Heart right ventricle (tissue), 16 donors: ENCODE results near the gene ANKS4B. TPM values are rescaled to one million over a fixed set of nuclear protein-coding genes. Genes with fewer than 3 reads are reported as not detected.
"Not testable (repeated sequence)": the region's sequence is repeated elsewhere in the genome, so short reads cannot be mapped to it uniquely, and the experiment has no call there.

Experiments
- ATAC-seq, 8 donors: fragments of 200-7000 bp; cut with Tn5 transposase; one replicate each; pipeline ENCODE4 v1.9.1; 2020; ENCODE audit warnings: mild to moderate bottlenecking in 8 of 8, moderate library complexity in 8 of 8, moderate number of reproducible peaks in 1 of 8
- DNase-seq, 2 donors: peaks; one replicate each; pipeline ENCODE4 v3.0.0-alpha.2; 2020
- H3K27ac ChIP-seq, 10 donors: fragments of 200-600 bp; sonication (generic) in 2 of 10; one replicate each; pipeline versions ENCODE4 v1.5.0 to v1.8.0; 2020 to 2022; ENCODE audit warnings: mild to moderate bottlenecking in 3 of 10
- H3K27me3 ChIP-seq, 7 donors: fragments of 200-600 bp; one replicate each; pipeline ENCODE4 v1.8.0; 2021 to 2022; ENCODE audit warnings: mild to moderate bottlenecking in 2 of 7
- H3K36me3 ChIP-seq, 9 donors: fragments of 200-600 bp; sonication (generic) in 1 of 9; one replicate each; pipeline versions ENCODE4 v1.5.0 to v1.8.0; 2020 to 2022; ENCODE audit warnings: mild to moderate bottlenecking in 2 of 9
- H3K4me1 ChIP-seq, 9 donors: fragments of 200-600 bp; sonication (generic) in 1 of 9; one replicate each; pipeline versions ENCODE4 v1.5.0 to v1.8.0; 2020 to 2022; ENCODE audit warnings: mild to moderate bottlenecking in 4 of 9
- H3K4me3 ChIP-seq, 10 donors: fragments of 200-600 bp; sonication (generic) in 2 of 10; one replicate each; pipeline versions ENCODE4 v1.5.0 to v1.8.0; 2020 to 2022; ENCODE audit warnings: mild to moderate bottlenecking in 7 of 10, moderate library complexity in 2 of 10
- H3K9me3 ChIP-seq, 11 donors: fragments of 200-600 bp in 10 of 11; sonication (generic) in 2 of 11; one replicate each; pipeline versions ENCODE4 v1.5.0 to v1.8.0; 2013 to 2022; ENCODE audit warnings: mild to moderate bottlenecking in 2 of 11, control low read depth in 1 of 11, moderate library complexity in 1 of 11
- CTCF ChIP-seq, 9 donors: fragments of 200-600 bp; sonication (generic) in 2 of 9; IDR thresholded peaks; one replicate each; pipeline versions ENCODE4 v1.5.0 to v1.8.0; 2021 to 2022; ENCODE audit warnings: antibody characterized with exemption in 9 of 9, mild to moderate bottlenecking in 5 of 9, moderate library complexity in 1 of 9
- WGBS, 2 donors: extraction: QIAGEN DNeasy Blood & Tissue Kit; methylation state at CpG; one replicate each; pipeline ENCODE4 v1.1.7; 2013; ENCODE audit warnings: inconsistent platforms in 1 of 2; 5-methylcytosine and 5-hydroxymethylcytosine counted together
- intact Hi-C, 10 donors: fragments of 100-400 bp; cut with DNase I; formaldehyde crosslinking; loops; one replicate each; pipeline versions ENCODE4 v1.11.1 to v1.14.2; 2022
- polyA plus RNA-seq, 2 donors: library from polyadenylated mRNA; stranded (reverse); fragments of 200-250 nt; gene quantifications; one replicate each; pipeline ENCODE4 v1.2.3, GENCODE V29; 2013
- total RNA-seq, 10 donors: library from RNA; stranded (reverse); fragmentation: NEBNext Ultra II Directional in 3 of 10; extraction: Animal tissue kit (Norgen Biotek cat#: 25700) in 3 of 10; gene quantifications; one replicate each; pipeline versions ENCODE4 v1.2.1 to v1.2.4, GENCODE V29; 2021 to 2023
- donor health status: Arrhythmogenic right ventricular cardiomyopathy.
- donor health status: ischemic (EF 13 %, LVEDD 7.1; RV severe dilation, severe dysfunction).
- donor health status: healthy with polysubstance abuse.
- donor health status: DM: no; HTN: yes; CAD: no.
- donor health status: DM: no; HTN: no; CAD: no.
- donor health status: ischemic (EF 25% LVEDD 6.9; RV normal size, moderate dysfunction).
- donor health status: ischemic (EF 25% LVEDD 5.7; RV mildly dilated, moderate dysfunction).
- donor health status: healthy.
- donor health status: DM: yes; HTN: yes; CAD: no.
- donor health status: Ischemic cardiomyopathy.
- donor health status: ischemic (EF 35%, LVEDD 5.7; RV mildly dilated, moderate dysfunction).
- donor health status: nonischemic (EF 11% LVEDD 7.7; RV severe dilation, severe dysfunction).
- donor health status: DM: yes; HTN: yes; CAD: no.
- donor health status: PGD.
- donor health status: ischemic (EF 29% LVEDD 5.4; RV normal size, mild dysfunction).
- donor health status: nonischemic (EF 23%, LVEDD 6.1; RV moderate dilation, normal function).

The ANKS4B gene
- total and polyA plus RNA-seq, 12 donors = not detected

- Histone ChIP-seq H3K27ac (no peak overlapping the region), H3K27me3 (peaks cover 0 to 9% (median 4%) of the 10 kb centered on the region in 7 donors), H3K36me3 (no peaks in the 10 kb centered on the region), H3K9me3 (peaks cover 0 to 6% (median 0%) of the 10 kb centered on the region in 11 donors), H3K4me3 (no peak overlapping the region), H3K4me1 (peaks cover 0 to 8% (median 0%) of the 10 kb centered on the region in 9 donors)
- ATAC-seq (no peak), DNase-seq (no peak)
- TF ChIP-seq CTCF (IDR thresholded peaks at IDR 0.05) = no peak
- 79 to 89% methylated on average over 1 of the region's 1 CpG for WGBS, 2 donors
- intact Hi-C loops = loop anchor here in 2 of 10 donors (5.0 kb wide), 2 partner anchors 99 to 109 kb away; no protein-coding TSS in a partner anchor
Observed at GRCh38 chr16:21192991-21193390, 40.5 kb upstream of the ANKS4B start.

- 44 to 49% methylated on average over 6 of the region's 6 CpGs for WGBS, 2 donors
- Histone ChIP-seq H3K9me3 (peaks cover 0 to 6% (median 0%) of the 10 kb centered on the region in 11 donors), H3K27me3 (peaks cover 0 to 23% (median 7%) of the 10 kb centered on the region in 7 donors), H3K4me1 (no peaks in the 10 kb centered on the region), H3K4me3 (no peak overlapping the region), H3K27ac (no peak overlapping the region), H3K36me3 (no peaks in the 10 kb centered on the region)
- no peak for DNase-seq
- no peak for TF ChIP-seq CTCF (IDR thresholded peaks at IDR 0.05)
- intact Hi-C loops = loop anchor here in 2 of 10 donors (5.0 kb wide), 2 partner anchors 97 to 107 kb away; no protein-coding TSS in a partner anchor
- no peak for ATAC-seq
Observed at GRCh38 chr16:21194771-21195301, 38.7 kb upstream of the ANKS4B start.

- H3K36me3 ChIP-seq, intact Hi-C loops, H3K27ac ChIP-seq, H3K4me1 ChIP-seq, H3K4me3 ChIP-seq, DNase-seq, ATAC-seq, H3K9me3 ChIP-seq: not testable (repeated sequence)
- H3K27me3 ChIP-seq = peaks cover 0 to 28% (median 9%) of the 10 kb centered on the region in 7 donors
- 93 to 95% methylated on average over 8 of the region's 8 CpGs for WGBS, 2 donors
Observed at GRCh38 chr16:21195330-21195729, 38.2 kb upstream of the ANKS4B start.

GRCh38 chr16:21197112-21197511 is 36.4 kb upstream of the ANKS4B start:
- DNase-seq = no peak
- intact Hi-C loops = no loop called here
- Histone ChIP-seq H3K9me3 (no peaks in the 10 kb centered on the region), H3K27ac (no peak overlapping the region), H3K4me3 (no peak overlapping the region), H3K4me1 (no peaks in the 10 kb centered on the region), H3K27me3 (peaks cover 0 to 42% (median 16%) of the 10 kb centered on the region in 7 donors), H3K36me3 (no peaks in the 10 kb centered on the region)
- no peak for ATAC-seq
- WGBS, 2 donors = 80 to 84% methylated on average over 1 of the region's 1 CpG
- no peak for TF ChIP-seq CTCF (IDR thresholded peaks at IDR 0.05)

GRCh38 chr16:21197621-21198020 is 35.9 kb upstream of the ANKS4B start:
- no peak overlapping the region for H3K27ac ChIP-seq
- 72 to 81% methylated on average over 3 of the region's 3 CpGs for WGBS, 2 donors
- no peak overlapping the region for H3K4me3 ChIP-seq
- H3K27me3 ChIP-seq = peaks cover 0 to 42% (median 16%) of the 10 kb centered on the region in 7 donors
- intact Hi-C loops = no loop called here
- H3K9me3 ChIP-seq = no peaks in the 10 kb centered on the region
- H3K4me1 ChIP-seq = no peaks in the 10 kb centered on the region
- ATAC-seq (no peak), DNase-seq (no peak)
- TF ChIP-seq CTCF (IDR thresholded peaks at IDR 0.05) = no peak
- no peaks in the 10 kb centered on the region for H3K36me3 ChIP-seq
